HG03460 (cell line): Measurements from ENCODE around the gene BCAS3.

Experiments used
- ATAC-seq: cut with Tn5 transposase; IDR thresholded peaks from one replicate; pipeline ENCODE4 v1.9.1; 2021; ENCODE audit not compliant: unreplicated experiment

The BCAS3 gene

DNA sequence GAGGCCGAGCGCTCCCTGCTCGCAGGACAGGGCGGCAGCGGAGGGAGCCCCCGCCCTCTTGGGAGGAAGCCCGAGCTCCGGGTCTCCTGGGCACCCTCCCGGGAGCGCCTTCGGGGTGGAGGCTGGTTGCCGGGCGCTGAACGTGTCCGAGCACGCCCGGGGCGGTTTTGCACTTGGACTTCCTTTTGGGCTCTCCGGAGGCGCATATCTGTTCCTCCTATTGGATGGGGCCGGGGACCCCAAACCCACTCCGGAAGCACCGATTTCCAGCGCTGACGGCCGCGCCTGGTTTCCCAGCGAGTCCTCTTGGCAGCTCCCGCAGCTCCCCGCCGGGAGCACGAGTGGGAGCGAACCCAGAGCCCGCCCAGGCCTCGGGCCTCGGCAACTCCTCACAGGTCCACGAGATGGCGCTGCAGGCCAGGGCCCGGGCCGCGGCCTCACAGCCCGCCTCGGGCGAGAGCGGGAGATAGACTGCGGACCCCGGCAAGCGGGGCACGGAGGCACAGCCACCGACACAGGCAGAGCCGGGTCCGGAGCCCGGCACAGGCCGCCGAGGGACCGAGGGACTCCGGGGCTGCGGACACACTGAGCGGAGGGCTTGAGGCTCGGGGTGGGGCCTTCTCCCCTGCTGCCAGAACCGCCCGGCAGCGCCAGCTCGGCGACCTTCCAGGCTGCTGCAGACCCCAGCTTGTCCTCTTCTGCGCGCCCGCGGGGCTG lies 734.6 kb downstream of the BCAS3 start:
- ATAC-seq, result peak; percentile 65

DNA sequence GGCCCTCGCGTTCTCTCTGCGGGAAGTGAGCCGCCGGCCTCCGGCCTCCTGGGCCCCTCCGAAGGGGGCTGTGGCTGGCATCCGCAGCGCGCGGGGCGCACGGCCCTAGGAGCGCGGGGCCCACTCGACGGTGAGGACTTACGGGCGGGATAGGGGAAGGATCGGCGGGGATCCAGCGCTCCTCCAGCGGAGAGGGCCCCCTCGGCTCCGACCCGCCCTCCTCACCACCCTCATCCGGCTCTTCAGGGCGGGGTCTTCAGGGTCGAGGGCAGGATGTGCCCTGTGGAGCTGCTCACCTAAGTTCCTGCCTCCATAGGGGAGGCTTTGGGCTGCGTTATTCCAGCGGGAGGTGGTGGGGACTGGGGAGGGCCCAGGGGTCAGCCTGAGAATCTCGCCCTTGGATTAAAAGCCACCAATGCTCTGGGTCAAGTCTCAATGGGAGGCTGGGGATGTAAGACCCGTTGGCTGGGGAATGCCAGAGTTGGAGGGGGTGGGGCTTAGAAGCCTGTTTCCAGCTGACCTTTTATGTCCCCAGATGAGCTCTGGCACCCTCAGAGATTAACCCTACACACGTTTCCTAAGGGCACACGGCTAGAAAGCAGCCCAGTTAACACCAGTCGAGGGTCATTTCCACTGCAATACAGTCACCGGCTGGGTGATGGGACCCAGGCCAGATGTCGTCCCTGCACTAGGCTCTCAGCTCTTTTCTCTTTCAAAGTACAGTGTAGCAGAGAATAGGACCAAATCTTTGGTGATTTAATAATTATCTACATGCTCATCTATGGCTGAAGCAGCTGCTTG lies 735.4 kb downstream of the BCAS3 start:
- ATAC-seq, result no peak

DNA sequence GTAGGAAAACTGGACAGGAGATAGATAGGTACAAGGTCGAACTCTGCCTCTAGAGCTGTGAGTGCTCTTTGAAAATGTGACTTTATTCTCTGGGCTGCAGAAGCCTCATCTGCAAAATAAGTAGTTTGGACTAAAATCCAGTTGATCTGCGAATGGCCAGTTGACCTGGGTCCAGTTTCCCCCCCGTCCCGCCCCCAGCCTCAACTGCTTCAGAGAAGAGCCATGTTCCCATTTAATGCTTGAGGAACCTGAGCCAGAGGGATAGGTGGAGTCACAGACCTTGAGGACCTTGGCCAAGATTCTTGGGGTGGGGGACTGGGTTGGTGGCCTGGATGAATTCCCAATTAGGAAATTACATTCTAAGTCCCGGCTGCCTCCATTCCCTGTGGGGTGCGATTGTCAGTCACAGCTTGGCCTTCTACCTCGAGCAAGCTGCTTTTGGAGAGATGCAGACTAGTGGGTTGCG lies 736.0 kb downstream of the BCAS3 start:
- ATAC-seq, result no peak

DNA sequence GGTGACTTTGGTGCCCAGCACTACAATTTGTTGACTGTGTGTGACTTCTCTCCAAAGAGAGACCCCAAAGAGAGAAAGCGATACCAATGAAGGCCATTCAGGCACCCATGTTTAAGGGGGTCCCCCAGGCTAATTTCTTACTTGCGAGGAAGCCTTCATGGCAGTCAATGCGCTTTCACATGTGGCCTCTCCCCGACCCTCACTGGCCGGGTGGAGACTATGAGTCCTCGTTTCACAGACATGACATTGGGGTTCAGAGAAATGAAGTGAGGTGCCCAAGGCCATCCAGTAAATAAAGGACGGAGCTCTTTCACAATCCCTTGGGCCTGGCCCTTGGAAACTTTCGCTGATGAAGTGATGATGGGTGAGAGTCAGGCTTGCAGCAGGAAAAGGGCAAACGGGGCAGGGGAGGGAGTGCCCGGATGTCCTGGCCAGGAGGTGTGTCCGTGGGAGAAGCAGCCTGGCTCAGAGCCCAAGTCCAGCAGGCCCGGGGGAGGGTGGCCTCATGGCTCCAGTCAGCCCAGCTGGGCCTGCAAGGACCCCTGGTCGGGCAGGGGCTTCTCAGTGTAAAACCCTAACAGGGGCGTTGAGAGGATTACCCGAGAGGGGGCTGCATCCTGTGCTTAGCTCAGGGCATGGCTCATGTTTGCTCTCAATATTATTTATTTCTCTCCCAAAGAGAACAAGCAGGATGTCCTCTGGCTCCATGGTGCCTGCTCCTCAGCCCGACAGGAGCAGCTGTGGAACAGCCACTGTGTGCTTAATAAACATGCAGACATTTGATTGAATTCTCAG lies 736.7 kb downstream of the BCAS3 start:
- no peak for ATAC-seq

DNA sequence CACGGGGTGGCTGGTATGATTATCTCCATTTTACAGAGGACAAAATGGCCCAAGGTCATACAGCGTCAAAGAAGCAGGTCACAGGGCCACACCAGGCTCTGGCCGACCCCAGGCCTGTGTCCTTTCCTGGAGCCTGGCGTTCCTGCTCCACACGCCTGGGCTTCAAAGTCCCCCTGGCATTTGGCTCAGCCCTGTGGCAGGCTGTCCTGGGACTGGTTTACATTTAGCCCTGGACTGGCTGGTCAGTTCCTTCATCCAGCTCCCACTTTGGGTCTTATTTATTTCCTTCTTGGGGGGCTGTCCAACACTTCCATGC lies 737.2 kb downstream of the BCAS3 start:
- no peak for ATAC-seq

DNA sequence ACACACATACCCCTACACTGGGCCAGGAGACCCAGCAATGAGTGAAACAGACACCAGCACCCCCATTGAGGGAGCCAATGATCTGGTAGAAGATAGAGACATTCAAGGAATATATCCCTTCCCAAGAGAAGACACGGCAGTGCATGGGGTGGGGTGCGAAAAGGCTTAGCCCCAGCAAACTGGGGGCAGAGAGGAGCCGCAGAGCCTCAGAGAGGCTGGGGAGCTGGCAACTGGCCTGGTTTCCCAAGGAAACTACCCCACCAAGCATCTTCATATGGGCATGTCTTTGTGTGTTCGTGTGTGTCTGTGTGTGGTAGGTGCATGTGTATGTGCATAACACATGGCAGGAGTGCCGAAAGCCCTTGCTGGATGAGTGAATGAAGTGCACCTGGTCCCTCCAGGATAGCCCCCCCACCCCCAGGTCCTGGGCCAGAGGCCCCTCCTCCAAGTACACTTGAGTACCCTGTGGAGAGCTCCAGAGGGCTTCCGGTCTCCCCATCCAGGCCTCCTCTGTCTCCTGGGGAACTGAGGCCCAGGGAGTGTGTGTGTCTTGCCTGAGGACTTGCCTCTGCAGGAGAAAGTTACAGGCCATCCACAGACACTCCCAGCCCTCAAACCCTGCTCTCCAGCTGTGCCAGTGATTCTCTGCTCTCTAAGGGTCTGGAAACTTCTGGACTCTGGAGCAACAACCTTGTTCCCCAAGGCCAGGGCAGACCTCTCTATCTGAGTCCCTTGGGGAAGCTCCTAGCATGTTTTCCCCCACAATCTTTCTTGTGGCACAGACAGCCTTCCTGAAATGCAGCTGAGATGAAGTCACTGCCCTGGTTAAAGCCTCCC lies 737.9 kb downstream of the BCAS3 start:
- ATAC-seq, result no peak

DNA sequence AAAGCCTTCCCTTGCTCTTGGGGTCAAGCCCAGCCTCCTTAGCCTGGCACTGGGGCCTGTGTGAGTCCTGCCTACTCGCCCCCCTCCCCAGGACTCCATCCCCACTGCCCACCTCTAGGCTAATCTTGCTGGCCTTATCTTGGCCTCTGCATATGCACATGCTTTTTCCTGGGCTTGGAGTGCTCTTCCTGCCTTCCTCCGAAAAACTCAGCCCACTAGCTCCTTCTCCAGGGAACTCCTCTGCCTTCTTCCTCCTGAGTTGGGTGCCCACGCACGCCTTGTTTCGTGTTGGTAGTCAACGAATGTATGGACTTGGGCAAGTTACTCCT lies 738.5 kb downstream of the BCAS3 start:
- no peak for ATAC-seq

DNA sequence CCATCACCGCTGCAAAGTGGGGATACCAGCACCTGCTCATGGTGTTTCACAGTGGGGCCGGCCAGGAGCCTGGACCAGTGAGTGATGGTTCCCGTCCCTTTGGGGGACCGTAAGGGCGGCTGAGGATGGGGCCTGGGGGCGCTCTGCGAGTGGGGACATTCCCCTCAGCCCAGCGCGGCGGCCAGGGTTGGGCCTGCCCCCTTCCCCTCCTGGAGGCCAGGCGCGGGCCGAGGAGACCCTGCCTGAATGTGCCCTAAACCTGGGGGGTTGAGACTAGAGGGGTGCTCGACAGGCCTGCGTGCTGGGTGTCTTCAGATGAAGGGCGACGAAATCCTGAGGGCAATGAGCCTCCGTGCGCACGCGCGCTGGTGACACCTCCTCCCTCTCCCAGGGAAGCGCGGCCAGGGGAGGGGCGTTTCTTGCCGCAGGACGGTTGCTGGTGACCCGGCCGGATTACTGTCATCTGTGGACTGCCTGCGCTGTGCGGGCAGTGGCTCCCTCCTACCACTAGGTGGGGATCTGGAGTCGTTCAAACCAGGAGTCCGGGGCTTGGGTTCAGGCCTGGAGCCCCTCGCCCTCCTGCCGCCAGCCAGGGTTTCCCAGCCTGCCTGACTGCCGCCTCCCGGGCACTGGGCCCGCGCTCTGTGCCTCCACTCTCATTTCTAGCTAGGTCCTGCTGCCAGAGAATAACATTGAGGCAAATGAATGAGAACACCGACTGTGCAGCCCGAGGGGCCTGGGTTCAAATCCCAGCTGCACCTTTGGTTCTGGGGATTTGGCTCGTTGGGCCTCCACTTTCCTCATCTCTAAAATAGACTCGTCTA lies 739.1 kb downstream of the BCAS3 start:
- ATAC-seq, result peak; percentile 40

DNA sequence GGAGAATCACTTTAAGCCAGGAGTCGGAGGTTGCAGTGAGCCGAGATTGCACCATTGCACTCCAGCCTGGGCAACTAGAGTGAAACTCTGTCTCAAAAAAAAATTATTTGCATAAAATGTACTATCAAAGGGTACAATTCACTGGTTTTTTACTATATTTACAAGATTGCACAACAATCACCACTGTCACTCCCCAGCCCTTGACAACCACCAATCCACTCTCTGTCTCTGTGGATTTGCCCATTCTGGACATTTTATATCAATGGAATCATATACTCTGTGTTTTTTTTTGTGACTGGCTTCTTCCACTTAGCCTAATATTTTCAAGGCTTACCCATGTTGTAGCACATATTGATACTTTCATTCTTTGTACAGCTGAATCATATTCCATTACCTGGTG lies 740.8 kb downstream of the BCAS3 start:
- ATAC-seq, result no peak

DNA sequence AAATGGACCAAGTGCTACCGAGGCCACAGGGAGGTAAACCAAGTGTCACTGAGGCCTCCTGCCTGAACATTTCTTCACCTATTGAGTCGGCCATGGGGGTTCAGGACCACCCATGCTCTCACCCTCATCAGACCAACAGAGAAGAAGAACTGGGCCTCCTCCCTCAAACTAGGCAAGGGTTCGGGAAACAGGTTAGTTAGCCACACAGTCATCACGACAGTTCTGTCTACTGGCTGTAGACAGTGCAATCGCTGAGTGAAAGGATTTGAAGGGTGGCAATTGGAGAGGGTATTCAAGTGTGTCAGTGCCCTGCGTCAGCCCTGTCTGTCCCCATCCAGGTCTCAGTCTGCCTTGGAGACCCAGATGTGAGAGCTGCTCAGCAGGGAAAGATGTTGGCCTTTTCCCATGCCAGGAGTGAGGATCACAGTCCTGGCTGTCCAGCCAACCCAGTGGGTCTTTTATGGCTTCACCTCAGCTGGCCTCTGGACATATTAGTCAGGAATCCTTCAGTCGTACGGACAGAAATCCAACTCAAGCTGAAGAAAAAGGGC lies 741.9 kb downstream of the BCAS3 start:
- ATAC-seq, result no peak

DNA sequence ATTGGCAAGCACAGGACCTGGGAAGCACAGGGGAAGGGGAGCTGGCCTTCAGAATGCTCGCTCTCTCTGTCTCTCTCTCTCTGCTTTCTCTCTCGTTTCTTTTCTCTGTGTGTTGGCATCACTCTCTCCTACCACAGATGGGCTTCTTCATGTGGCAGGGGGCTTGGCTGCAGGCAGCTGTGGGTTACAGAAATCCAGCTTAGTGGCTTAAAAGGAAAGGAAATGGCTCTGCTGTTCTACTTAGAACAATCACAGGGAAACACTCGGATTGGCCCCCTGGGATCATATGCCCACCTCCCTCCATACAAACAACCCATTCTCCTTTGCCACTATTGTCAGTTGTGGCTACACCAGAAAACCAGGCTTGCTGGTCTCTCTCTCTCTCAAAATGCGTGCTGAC lies 742.4 kb downstream of the BCAS3 start:
- ATAC-seq, result no peak

DNA sequence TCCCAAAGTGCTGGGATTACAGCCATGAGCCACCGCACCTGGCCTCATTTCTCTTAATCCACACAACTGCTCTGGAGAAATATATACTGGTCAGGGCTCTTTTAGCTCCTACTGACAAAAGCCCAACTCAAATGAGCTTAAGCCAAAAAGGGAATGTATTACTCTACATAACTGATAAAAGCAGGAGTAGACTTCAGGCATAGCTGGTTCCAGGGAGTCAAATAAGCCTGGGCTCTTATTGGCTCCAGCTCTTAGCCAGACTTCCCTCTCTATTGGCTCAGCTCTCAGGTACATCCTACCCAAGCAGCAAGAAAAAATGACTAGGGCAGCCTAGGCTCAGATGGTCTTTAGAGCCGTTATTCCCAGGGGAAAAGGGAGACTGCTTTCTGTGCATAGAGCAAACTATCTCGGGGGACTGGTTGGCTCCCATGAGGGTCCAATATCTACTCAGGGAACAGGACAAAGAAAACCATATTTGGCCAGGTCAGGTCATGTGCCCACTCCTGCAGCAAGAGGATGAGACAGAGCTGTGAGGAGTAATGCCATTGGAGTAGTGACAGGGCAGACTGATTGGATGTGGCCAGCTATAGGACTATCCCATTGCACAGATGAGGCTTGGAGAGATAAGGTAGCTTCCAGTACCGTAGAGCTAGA lies 743.2 kb downstream of the BCAS3 start:
- no peak for ATAC-seq

DNA sequence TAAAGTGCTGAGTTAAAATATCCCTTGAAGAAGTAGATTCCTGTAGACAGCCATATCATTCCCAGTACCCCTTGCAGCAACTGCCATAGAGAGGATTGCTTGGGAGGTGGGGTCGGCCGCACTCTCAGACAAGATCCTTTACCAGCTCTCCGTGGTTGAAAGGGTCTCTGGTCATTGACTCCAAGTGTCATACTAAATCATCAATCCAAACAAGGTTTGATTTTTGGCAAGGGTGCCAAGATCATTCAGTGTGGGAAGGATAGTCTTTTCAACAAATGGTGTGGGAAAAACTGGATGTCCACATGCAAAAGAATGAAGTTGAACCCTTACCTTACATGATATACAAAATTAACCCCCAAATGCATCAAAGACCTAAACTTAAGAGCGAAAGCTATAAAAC lies 743.8 kb downstream of the BCAS3 start:
- ATAC-seq, result no peak

DNA sequence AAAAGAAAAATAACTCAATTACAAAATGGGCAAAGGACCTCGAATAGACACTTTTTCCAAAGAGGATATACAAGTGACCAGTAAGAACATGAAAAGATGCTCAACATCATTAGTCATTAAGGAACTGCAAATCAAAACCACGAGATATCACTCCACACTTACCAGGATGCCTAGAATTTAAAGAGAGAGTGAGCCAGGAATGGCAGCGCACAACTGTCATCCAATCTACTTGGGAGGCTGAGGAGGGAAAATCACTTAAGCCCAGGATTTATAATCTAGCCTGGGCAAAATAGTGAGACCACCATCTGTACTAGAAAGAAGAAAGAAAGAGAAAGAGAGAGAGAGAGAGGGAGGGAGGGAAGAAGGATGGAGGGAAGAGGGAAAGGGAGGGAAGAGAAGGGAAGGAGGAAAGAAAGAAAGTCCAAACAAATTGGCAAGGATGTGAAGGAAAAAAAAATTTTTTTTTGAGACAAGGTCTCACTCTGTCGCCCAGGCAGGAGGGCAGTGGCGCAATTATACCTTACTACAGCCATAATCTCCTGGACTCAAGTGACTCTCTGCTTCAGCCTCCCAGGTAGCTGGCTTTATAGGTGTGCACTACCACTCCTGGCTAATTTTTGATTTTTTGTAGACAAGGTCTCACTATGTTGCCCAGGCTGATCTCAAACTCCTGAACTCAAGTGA lies 744.6 kb downstream of the BCAS3 start:
- no peak for ATAC-seq

DNA sequence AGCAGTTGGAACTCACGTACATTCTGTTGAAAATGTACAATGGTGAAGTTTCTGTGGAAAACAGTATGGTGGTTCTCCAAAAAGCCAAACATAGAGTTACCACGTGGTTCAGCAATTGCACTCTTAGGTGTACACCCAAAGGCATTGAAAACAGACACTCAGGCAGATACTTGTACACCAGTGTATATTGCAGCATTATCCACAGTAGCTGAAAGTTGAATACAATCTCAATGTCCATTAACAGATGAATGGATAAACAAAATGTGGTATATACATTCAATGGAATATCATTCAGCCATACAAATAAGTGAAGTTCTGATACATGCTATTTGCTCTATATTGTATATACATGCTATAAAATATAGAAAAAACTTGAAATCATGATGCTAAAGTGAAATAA lies 745.2 kb downstream of the BCAS3 start:
- ATAC-seq, result no peak

DNA sequence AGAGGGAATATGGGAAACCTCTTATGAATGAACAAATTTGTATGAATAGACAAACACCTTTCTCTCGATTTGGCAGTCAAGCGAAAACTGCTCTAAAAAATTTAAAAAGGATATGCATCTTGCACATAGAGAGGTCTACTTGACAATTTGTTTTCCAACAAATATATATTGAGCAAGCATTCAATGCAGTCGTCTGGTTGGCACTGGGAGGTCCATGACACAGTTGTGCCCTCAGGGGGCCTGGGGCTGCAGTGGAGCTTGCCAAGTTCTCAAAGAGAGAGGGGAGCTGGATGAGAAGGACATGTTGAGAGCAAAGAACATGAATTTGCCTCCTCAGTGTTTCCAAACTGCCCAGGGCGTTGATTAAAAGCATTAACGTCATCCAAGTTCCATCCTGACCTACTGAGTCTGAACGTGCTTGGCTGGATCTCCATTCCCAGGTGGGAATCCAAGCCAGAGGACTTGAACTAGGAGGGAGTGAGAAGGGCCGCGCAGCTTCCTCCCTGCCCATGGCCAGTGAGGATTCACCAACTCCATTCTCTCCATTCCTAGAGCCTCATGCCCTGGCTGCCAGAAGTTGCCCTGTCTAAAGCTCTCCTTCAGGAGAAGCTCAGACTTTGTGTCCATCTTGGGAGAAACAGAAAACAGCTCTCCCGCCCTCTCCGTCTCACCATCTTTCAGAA lies 746.5 kb downstream of the BCAS3 start:
- ATAC-seq, result no peak

DNA sequence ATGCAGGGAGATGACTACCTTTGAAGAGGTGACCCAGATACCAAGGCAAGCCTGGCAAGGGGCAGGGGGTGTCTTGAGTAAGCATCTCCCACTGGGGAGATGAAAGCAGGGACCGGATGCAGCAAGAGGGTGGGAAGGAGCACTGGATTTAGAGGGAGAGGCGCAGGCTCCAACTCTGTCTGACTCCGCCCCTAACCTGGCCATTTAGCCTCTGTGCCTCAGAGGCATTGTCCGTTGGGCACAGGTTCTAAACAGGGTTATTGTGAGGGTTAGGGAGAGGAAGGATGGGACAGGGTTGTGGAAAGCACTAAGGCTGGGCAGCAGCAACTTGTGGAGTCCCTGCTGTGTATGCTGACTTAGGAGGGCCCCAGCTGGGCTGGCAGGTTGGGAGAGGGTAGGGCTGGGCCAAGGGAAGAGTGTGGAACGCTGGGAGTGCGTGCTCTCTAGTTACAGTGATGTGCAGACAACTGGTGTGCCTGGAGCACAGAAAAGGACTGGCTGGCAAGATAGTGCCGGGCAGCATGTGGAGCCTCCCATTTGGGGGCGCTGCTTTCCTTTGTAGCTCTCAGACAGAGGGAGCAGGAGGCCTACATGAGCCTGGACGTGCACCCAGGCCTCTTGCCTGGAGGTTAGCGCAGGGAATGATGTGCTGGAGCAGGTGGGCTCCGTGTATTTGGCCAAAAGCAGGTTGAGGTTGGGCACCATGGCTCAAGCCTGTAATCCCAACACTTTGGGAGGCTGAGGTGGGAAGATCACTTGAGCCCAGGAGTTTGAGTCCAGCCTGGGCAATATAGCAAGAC lies 748.2 kb downstream of the BCAS3 start:
- ATAC-seq, result no peak
